ENCODE data around the gene PPP1R15A.

Gene PPP1R15A

DNA sequence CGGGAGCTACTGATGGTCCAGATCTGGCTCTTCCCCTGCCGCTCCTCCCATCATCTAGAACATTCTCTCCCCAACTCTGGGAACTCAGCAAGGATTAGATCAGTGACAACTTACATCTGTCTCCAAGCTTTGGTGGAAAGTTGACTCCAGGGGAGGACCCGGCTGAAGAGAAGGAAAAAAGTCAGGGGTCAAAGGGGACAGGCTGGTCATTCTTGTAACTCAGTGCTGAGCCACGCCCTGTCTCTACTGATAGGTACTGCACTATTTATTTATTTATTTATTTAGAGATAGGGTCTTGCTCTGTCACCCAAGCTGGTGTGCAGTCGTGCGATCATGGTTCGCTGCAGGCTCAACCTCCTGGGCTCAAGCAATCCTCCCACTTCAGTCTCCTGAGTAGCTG lies 18.1 kb upstream of the PPP1R15A start:
- in situ Hi-C loops (cut with MboI; ENCODE audit: low pct_unique_long_range_greater_than_20kb, low sequenced_read_pairs, unreplicated experiment): loop anchor here (25.0 kb wide), 1 partner anchor 108 kb away; the partner anchor contains the start of genes BAX and FTL
- DNase-seq (ENCODE audit: low spot score): no peak
- TF ChIP-seq, protein P1, sequence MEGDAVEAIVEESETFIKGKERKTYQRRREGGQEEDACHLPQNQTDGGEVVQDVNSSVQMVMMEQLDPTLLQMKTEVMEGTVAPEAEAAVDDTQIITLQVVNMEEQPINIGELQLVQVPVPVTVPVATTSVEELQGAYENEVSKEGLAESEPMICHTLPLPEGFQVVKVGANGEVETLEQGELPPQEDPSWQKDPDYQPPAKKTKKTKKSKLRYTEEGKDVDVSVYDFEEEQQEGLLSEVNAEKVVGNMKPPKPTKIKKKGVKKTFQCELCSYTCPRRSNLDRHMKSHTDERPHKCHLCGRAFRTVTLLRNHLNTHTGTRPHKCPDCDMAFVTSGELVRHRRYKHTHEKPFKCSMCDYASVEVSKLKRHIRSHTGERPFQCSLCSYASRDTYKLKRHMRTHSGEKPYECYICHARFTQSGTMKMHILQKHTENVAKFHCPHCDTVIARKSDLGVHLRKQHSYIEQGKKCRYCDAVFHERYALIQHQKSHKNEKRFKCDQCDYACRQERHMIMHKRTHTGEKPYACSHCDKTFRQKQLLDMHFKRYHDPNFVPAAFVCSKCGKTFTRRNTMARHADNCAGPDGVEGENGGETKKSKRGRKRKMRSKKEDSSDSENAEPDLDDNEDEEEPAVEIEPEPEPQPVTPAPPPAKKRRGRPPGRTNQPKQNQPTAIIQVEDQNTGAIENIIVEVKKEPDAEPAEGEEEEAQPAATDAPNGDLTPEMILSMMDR (IDR thresholded peaks at IDR 0.05; ENCODE audit: extremely low read depth, insufficient read depth, missing control alignments): no peak

DNA sequence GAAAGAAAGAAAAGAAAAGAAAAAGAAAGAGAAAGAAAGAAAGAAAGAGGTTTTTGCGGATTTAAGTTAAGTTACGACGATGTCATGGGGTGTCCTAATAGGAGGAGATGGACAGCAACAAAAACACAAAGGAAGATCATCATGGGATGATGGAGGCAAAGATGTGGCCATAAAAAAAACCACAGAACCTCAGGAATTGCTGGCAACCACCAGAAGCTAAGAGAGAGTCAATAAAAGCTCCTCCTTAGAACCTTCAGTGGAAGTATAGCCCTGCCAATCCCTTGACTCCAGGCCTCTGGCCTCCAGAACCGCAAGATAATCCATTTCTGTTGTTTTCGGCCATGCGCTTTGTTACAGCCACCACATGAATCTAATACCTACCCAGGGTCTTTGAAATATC lies 15.3 kb upstream of the PPP1R15A start:
- TF ChIP-seq, protein P1 (IDR thresholded peaks at IDR 0.05; ENCODE audit: extremely low read depth, insufficient read depth, missing control alignments): no peak
- no peak for DNase-seq (ENCODE audit: low spot score)
- in situ Hi-C loops (cut with MboI; ENCODE audit: low pct_unique_long_range_greater_than_20kb, low sequenced_read_pairs, unreplicated experiment): loop anchor here (25.0 kb wide), 1 partner anchor 105 kb away; the partner anchor contains the start of genes BAX and FTL

DNA sequence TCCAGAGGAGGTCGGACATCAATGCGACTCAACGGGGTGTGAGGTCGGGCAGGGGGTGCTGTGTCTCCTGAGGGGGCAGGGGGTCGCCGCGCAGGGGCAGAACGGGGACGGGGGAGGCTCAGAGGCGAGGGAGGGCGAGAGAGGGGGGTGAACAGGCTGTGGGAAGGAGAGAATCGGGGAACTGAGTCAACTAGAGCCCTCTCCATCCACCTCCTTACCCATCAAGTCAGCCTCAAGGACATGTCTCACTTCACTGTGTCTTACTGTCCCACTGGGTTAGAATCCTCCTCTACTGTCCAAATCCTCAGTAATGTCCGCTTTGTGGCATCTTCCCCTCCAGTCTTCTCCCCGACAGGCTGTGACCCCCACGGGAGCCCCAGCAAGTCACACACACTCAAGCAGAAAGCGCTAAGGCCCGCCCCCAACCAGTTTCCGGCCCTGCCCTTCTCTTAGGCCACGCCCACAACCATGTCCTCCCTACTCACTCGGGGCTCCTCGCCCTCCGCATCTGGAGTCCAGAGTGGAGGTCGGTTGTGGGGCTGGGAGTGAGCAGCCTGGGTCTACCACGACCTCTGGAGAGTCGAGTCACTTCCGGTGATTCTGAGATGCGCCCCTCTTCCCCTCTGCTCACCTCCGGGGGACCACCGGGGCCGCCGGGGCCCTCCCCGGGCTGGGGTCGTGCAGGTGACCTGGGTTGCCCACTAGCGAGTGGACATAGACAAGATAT lies 13.1 kb upstream of the PPP1R15A start:
- in situ Hi-C loops (cut with MboI; ENCODE audit: low pct_unique_long_range_greater_than_20kb, low sequenced_read_pairs, unreplicated experiment): loop anchor here (25.0 kb wide), 1 partner anchor 103 kb away; the partner anchor contains the start of genes BAX and FTL
- DNase-seq (ENCODE audit: low spot score): peak; percentile 88

DNA sequence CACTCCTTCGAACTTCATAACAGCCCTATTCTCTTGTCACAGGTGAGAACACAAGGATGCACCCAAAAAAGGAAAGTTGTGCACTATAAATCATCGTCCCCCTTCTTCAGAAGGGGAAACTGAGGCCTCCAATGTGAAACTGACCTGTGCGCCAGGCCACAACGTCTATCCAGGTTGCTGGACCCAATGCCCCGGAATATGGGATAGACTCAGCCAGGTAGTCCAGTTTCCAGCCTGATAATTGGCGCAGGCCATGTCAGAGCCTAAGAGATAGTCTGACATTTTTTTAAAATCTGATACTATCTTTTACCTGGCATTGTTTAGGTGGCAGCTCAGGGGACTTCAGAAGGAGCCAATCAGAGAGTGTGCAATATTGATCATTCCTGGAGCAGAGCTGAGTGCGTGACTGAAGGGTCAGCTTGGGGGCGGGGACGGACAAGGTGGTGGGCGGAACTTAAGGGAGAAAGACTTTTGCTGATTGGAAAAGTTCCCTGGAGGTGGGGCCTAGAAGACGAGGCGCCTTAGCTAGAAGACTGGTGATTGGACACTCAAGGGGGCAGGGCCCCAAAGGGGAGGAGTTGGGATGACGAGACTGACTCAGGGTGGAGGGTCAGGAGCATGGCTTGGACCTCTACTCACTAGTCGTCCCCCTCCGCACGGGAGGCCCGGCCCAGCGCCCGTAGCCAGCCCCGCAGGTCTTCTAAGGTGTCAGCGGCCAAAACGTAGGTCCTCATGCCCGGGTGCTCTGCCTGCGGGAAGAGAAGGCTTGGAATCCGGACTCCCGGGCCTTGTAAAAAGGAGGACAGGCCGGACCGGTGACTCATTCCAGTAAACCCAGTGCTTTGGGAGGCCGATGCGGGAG lies 12.3 kb upstream of the PPP1R15A start:
- in situ Hi-C loops (cut with MboI; ENCODE audit: low pct_unique_long_range_greater_than_20kb, low sequenced_read_pairs, unreplicated experiment): loop anchor here (25.0 kb wide), 1 partner anchor 102 kb away; the partner anchor contains the start of genes BAX and FTL
- TF ChIP-seq, protein P1 (IDR thresholded peaks at IDR 0.05; ENCODE audit: extremely low read depth, insufficient read depth, missing control alignments): no peak
- no peak for DNase-seq (ENCODE audit: low spot score)

More for the DNA sequence above, 13.1 kb upstream of the PPP1R15A start:
- TF ChIP-seq, protein P1 (IDR thresholded peaks at IDR 0.05; ENCODE audit: extremely low read depth, insufficient read depth, missing control alignments): no peak

DNA sequence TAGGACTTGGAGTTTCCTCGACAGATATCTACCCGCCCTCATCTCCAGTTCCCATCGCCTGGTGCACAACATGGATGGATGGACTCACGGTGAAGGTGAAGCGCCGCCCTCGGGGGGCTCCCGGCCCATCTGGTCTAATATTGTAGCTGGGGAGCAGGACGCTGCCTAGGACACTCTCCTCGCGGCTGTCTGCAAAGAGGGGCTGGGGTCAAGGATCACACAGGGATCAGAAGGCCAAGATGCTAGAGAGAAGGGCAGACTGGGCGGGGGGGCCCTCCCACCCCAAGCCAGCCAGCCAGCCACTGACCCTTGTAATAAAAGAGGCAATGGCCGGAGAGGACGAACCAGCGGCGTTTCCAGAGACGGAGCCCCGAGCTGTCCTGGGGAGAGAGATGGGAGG lies 10.9 kb upstream of the PPP1R15A start:
- TF ChIP-seq, protein P1 (IDR thresholded peaks at IDR 0.05; ENCODE audit: extremely low read depth, insufficient read depth, missing control alignments): no peak
- in situ Hi-C loops (cut with MboI; ENCODE audit: low pct_unique_long_range_greater_than_20kb, low sequenced_read_pairs, unreplicated experiment): loop anchor here (25.0 kb wide), 1 partner anchor 101 kb away; the partner anchor contains the start of genes BAX and FTL
- no peak for DNase-seq (ENCODE audit: low spot score)

DNA sequence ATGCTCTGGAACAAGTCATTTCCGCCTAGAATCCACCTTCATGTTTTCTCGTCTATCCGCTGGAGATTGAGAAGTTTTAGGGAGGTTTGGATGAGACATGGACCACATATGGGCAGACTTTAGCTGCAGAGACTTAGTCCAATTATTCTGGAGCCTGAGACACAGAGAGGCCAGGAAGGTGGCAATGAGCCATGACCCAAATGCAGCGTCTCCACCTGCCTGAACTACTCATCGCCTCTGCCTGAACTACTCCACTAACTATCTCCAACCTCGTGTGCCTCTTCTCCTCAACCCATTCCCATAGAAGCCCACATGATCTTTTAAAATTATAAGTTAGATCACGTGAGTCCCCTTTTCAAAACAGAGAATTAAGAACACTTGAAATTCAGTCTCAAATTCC lies 9.4 kb upstream of the PPP1R15A start:
- TF ChIP-seq, protein P1 (IDR thresholded peaks at IDR 0.05; ENCODE audit: extremely low read depth, insufficient read depth, missing control alignments): no peak
- in situ Hi-C loops (cut with MboI; ENCODE audit: low pct_unique_long_range_greater_than_20kb, low sequenced_read_pairs, unreplicated experiment): loop anchor here (25.0 kb wide), 1 partner anchor 99 kb away; the partner anchor contains the start of genes BAX and FTL
- no peak for DNase-seq (ENCODE audit: low spot score)
